HepG2 (cell line): ENCODE measurements around the gene C11orf54. TPM values are rescaled to one million over a fixed set of nuclear protein-coding genes. Genes with fewer than 3 reads are reported as not detected.

Experiments
- AGO1 ChIP-seq: fragments of 200-400 bp; formaldehyde crosslinking; IDR thresholded peaks from 2 replicates; pipeline ENCODE4 v1.6.1; 2017; ENCODE audit warnings: mild to moderate bottlenecking, low read depth, low read length, moderate library complexity; ENCODE audit not compliant: poor library complexity, severe bottlenecking
- ATF7-NPFF ChIP-seq: sonication (generic); formaldehyde crosslinking; IDR thresholded peaks from 2 replicates; pipeline ENCODE4 v1.8.1; 2023; ENCODE audit warnings: mild to moderate bottlenecking, low read depth, missing genetic modification reagents, moderate library complexity
- BCL6 ChIP-seq: IDR thresholded peaks from 2 replicates; pipeline ENCODE4 v1.6.1; 2016; ENCODE audit warnings: missing genetic modification reagents, missing compliant biosample characterization
- DDIT3 ChIP-seq: sonication (generic); formaldehyde crosslinking; IDR thresholded peaks from 2 replicates; pipeline ENCODE4 v1.4.0; 2020; ENCODE audit warnings: mild to moderate bottlenecking, missing genetic modification reagents
- FLYWCH1 ChIP-seq: sonication (generic); formaldehyde crosslinking; IDR thresholded peaks from 2 replicates; pipeline ENCODE4 v1.8.1; 2023; ENCODE audit warnings: mild to moderate bottlenecking, missing genetic modification reagents
- GATAD1 ChIP-seq: IDR thresholded peaks from 2 replicates; pipeline ENCODE4 v1.6.1; 2016; ENCODE audit warnings: missing genetic modification reagents, missing compliant biosample characterization
- HNF4A ChIP-seq: sonication (generic); formaldehyde crosslinking; IDR thresholded peaks from 2 replicates; pipeline ENCODE4 v1.4.0; 2020; ENCODE audit warnings: missing genetic modification reagents
- KLF6 ChIP-seq: IDR thresholded peaks from 2 replicates; pipeline ENCODE4 v1.8.0; 2016; ENCODE audit warnings: missing biosample characterization, missing genetic modification reagents
- MAFG ChIP-seq: sonication (generic); formaldehyde crosslinking; IDR thresholded peaks from 2 replicates; pipeline ENCODE4 v1.5.1; 2020; ENCODE audit warnings: mild to moderate bottlenecking, missing genetic modification reagents
- PLRG1 ChIP-seq: fragments of 450-650 bp; conservative IDR thresholded peaks from 2 replicates; pipeline ENCODE4 v1.6.1; 2016
- RFX1 ChIP-seq: fragments of 450-650 bp; IDR thresholded peaks from 2 replicates; pipeline ENCODE4 v1.6.1; 2017
- RFX5 ChIP-seq: IDR thresholded peaks from 2 replicates; pipeline ENCODE4 v1.6.1; 2011; ENCODE audit warnings: low read depth, low read length, improper control_type of control experiment
- SNAPC5 ChIP-seq: sonication (generic); formaldehyde crosslinking; IDR thresholded peaks from 2 replicates; pipeline ENCODE4 v1.8.1; 2023; ENCODE audit warnings: mild to moderate bottlenecking, missing genetic modification reagents, borderline replicate concordance
- SP2 ChIP-seq: sonication (generic); formaldehyde crosslinking; IDR thresholded peaks from 2 replicates; pipeline ENCODE4 v1.5.1; 2020; ENCODE audit warnings: mild to moderate bottlenecking, missing genetic modification reagents
- SSRP1 ChIP-seq: IDR thresholded peaks from 2 replicates; pipeline ENCODE4 v1.6.1; 2016; ENCODE audit warnings: control low read depth
- TMF1 ChIP-seq: sonication (generic); formaldehyde crosslinking; IDR thresholded peaks from 2 replicates; pipeline ENCODE4 v1.8.1; 2022; ENCODE audit warnings: low read depth, missing genetic modification reagents
- ZBTB39 ChIP-seq: sonication (generic); formaldehyde crosslinking; IDR thresholded peaks from 2 replicates; pipeline ENCODE4 v1.5.0; 2020; ENCODE audit warnings: missing genetic modification reagents
- ZFP36L1 ChIP-seq: sonication (generic); formaldehyde crosslinking; IDR thresholded peaks from 2 replicates; pipeline ENCODE4 v1.8.0; 2022; ENCODE audit warnings: mild to moderate bottlenecking, missing genetic modification reagents, moderate library complexity
- ZNF101 ChIP-seq: sonication (generic); formaldehyde crosslinking; IDR thresholded peaks from 2 replicates; pipeline ENCODE4 v1.4.0; 2020; ENCODE audit warnings: mild to moderate bottlenecking, low read depth, missing genetic modification reagents, borderline replicate concordance
- ZNF180 ChIP-seq: sonication (generic); formaldehyde crosslinking; IDR thresholded peaks from 2 replicates; pipeline ENCODE4 v1.4.0; 2020; ENCODE audit warnings: low read depth, missing genetic modification reagents, borderline replicate concordance
- ZNF30 ChIP-seq: sonication (generic); formaldehyde crosslinking; IDR thresholded peaks from 2 replicates; pipeline ENCODE4 v1.5.0; 2020; ENCODE audit warnings: mild to moderate bottlenecking, missing genetic modification reagents
- ZNF326 ChIP-seq: sonication (generic); formaldehyde crosslinking; IDR thresholded peaks from 2 replicates; pipeline ENCODE4 v1.4.0; 2020; ENCODE audit warnings: missing genetic modification reagents, borderline replicate concordance
- ZNF337 ChIP-seq: sonication (generic); formaldehyde crosslinking; IDR thresholded peaks from 2 replicates; pipeline ENCODE4 v1.5.1; 2020; ENCODE audit warnings: missing genetic modification reagents, low read depth, mild to moderate bottlenecking, borderline replicate concordance
- ZNF34 ChIP-seq: sonication (generic); formaldehyde crosslinking; IDR thresholded peaks from 2 replicates; pipeline ENCODE4 v1.4.0; 2020; ENCODE audit warnings: mild to moderate bottlenecking, missing genetic modification reagents, borderline replicate concordance
- ZNF382 ChIP-seq: sonication (generic); formaldehyde crosslinking; IDR thresholded peaks from 2 replicates; pipeline ENCODE4 v1.5.0; 2020; ENCODE audit warnings: missing genetic modification reagents, mild to moderate bottlenecking, borderline replicate concordance
- ZNF430 ChIP-seq: sonication (generic); formaldehyde crosslinking; IDR thresholded peaks from 2 replicates; pipeline ENCODE4 v1.9.0; 2021; ENCODE audit warnings: mild to moderate bottlenecking, missing genetic modification reagents
- ZNF510 ChIP-seq: sonication (generic); formaldehyde crosslinking; IDR thresholded peaks from 2 replicates; pipeline ENCODE4 v1.4.0; 2020; ENCODE audit warnings: low read depth, mild to moderate bottlenecking, missing genetic modification reagents
- ZNF709 ChIP-seq: sonication (generic); formaldehyde crosslinking; IDR thresholded peaks from 2 replicates; pipeline ENCODE4 v1.5.0; 2020; ENCODE audit warnings: mild to moderate bottlenecking, missing genetic modification reagents
- ZNF740 ChIP-seq: sonication (generic); formaldehyde crosslinking; IDR thresholded peaks from 2 replicates; pipeline ENCODE4 v1.4.0; 2020; ENCODE audit warnings: missing genetic modification reagents
- polyA plus RNA-seq, 8 experiments: library from polyadenylated mRNA; depleted of rRNA in 3 of 8; stranded (reverse) in 7 of 8; unstranded in 1 of 8; fragments of >200 nt; fragmentation: Illumina TruSeq in 4 of 8; extraction: Trizol in 4 of 8; gene quantifications; 2 replicates each; pipeline versions ENCODE4 v1.2.1 to v1.2.3, GENCODE V29; 2011 to 2016; ENCODE audit warnings: low read depth in 4 of 8, missing spikeins in 1 of 8, mixed read lengths in 1 of 8; ENCODE audit not compliant: insufficient read depth in 1 of 8
- total RNA-seq, 5 experiments: library from RNA; depleted of rRNA; stranded (reverse); fragments of >200 nt; fragmentation: Illumina TruSeq; extraction: Trizol; gene quantifications; 2 replicates each; pipeline ENCODE4 v1.2.3, GENCODE V29; 2016; ENCODE audit warnings: low read depth in 1 of 5

Gene C11orf54
- total and polyA plus RNA-seq, 2 of the 13 experiments (the other 11 are each of a cell fraction or from before 2014, with no cell fraction given): 42.7 to 50.1 TPM

- no peak for TF ChIP-seq ATF7-NPFF
- peak; percentile 59; the same call in 1 of the 2 replicates for TF ChIP-seq TMF1 (CRISPR knock-in tag)
- TF ChIP-seq ZNF382: no peak
- TF ChIP-seq SP2 (CRISPR knock-in tag): no peak
- no peak for TF ChIP-seq ZNF326 (CRISPR knock-in tag)
- TF ChIP-seq KLF6 (CRISPR knock-in tag): peak; percentile 87
- no peak for TF ChIP-seq FLYWCH1
- peak; percentile 63; the same call in 1 of the 2 replicates for TF ChIP-seq ZBTB39 (CRISPR knock-in tag)
- peak; percentile 81 for TF ChIP-seq BCL6 (CRISPR knock-in tag)
- no peak for TF ChIP-seq ZNF101 (CRISPR knock-in tag)
- no peak for TF ChIP-seq MAFG (CRISPR knock-in tag)
- TF ChIP-seq ZNF510 (CRISPR knock-in tag): 0 out of 2 replicates have a peak, but pooled peaks have one; percentile 62
- no peak for TF ChIP-seq PLRG1
- TF ChIP-seq ZNF430 (CRISPR knock-in tag): peak; percentile 93
- TF ChIP-seq ZFP36L1 (CRISPR knock-in tag): no peak
- no peak for TF ChIP-seq ZNF34 (CRISPR knock-in tag)
- TF ChIP-seq RFX5: no peak
- TF ChIP-seq AGO1: no peak
- no peak for TF ChIP-seq SNAPC5 (CRISPR knock-in tag)
- TF ChIP-seq GATAD1 (CRISPR knock-in tag): peak; percentile 68
- TF ChIP-seq ZNF709 (CRISPR knock-in tag): peak; percentile 83
- no peak for TF ChIP-seq SSRP1
- no peak for TF ChIP-seq ZNF180 (CRISPR knock-in tag)
- TF ChIP-seq HNF4A: peak; percentile 63
- TF ChIP-seq ZNF740: no peak
- TF ChIP-seq RFX1: no peak
- no peak for TF ChIP-seq ZNF337 (CRISPR knock-in tag)
- TF ChIP-seq ZNF30: no peak
- TF ChIP-seq DDIT3 (CRISPR knock-in tag): 0 out of 2 replicates have a peak, but pooled peaks have one; percentile 39
Measured at GRCh38 chr11:93773045-93773477, 31.6 kb downstream of the C11orf54 start (continued).
